HEK293 (cell line): ENCODE results near the gene ITGAX.

Source experiments
- CTCF ChIA-PET: fragments of 350-600 bp; formaldehyde crosslinking; extraction: SDS; loops from one replicate; lab custom pipeline; 2021; ENCODE audit warnings: antibody characterized with exemption; lab: Yijun Ruan, JAX
- POLR2A ChIA-PET: fragments of 300-600 bp; formaldehyde crosslinking; extraction: SDS; loops from one replicate; lab custom pipeline; 2020; ENCODE audit warnings: antibody characterized with exemption, inconsistent platforms; lab: Yijun Ruan, JAX
- H3K27ac ChIP-seq: fragments of 200-500 bp; sonication (Bioruptor generic); 2 replicates; pipeline ENCODE4 v1.5.1; 2014; ENCODE audit warnings: low read depth, low read length, control low read depth, inconsistent platforms; ENCODE audit errors: extremely low read depth
- H3K36me3 ChIP-seq, 2 experiments: fragments of 200-500 bp in 1 of 2; sonication (Bioruptor generic) in 1 of 2; 1 replicate in 1 of 2; 2 replicates in 1 of 2; pipeline ENCODE4 v1.5.1; 2014 to 2017; ENCODE audit warnings: inconsistent platforms in 2 of 2, low read length in 2 of 2; ENCODE audit not compliant: control insufficient read depth in 2 of 2, insufficient read depth in 1 of 2
- H3K4me1 ChIP-seq: fragments of 200-500 bp; sonication (Bioruptor generic); 2 replicates; pipeline ENCODE4 v1.5.1; 2014; ENCODE audit warnings: mild to moderate bottlenecking, low read length, inconsistent platforms; ENCODE audit not compliant: control insufficient read depth, insufficient read depth
- H3K4me3 ChIP-seq: 2 replicates; pipeline ENCODE4 v1.5.1; 2011; ENCODE audit warnings: low read depth, mild to moderate bottlenecking, control low read depth, low read length, moderate library complexity
- H3K9me3 ChIP-seq: fragments of 200-500 bp; sonication (Bioruptor generic); 2 replicates; pipeline ENCODE4 v1.5.1; 2014; ENCODE audit warnings: low read depth, low read length, inconsistent platforms; ENCODE audit not compliant: control insufficient read depth, insufficient read depth
- KLF1 ChIP-seq: fragments of 450-650 bp; formaldehyde crosslinking; IDR thresholded peaks from 2 replicates; pipeline ENCODE4 v1.5.1; 2016; ENCODE audit warnings: missing biosample characterization, missing genetic modification characterization
- KLF7 ChIP-seq: fragments of 450-650 bp; formaldehyde crosslinking; IDR thresholded peaks from 2 replicates; pipeline ENCODE4 v1.5.1; 2016; ENCODE audit warnings: missing biosample characterization, missing genetic modification characterization, borderline replicate concordance
- KLF9 ChIP-seq: fragments of 450-650 bp; formaldehyde crosslinking; IDR thresholded peaks from 2 replicates; pipeline ENCODE4 v1.5.1; 2016; ENCODE audit warnings: missing biosample characterization, missing genetic modification characterization, low read depth
- MYNN ChIP-seq: fragments of 450-650 bp; formaldehyde crosslinking; IDR thresholded peaks from 2 replicates; pipeline ENCODE4 v1.5.1; 2016; ENCODE audit warnings: missing biosample characterization, missing genetic modification characterization, borderline replicate concordance
- SP7 ChIP-seq: fragments of 450-650 bp; formaldehyde crosslinking; IDR thresholded peaks from 2 replicates; pipeline ENCODE4 v1.5.1; 2016; ENCODE audit warnings: missing biosample characterization, missing genetic modification characterization
- ZBTB11 ChIP-seq: fragments of 450-650 bp; formaldehyde crosslinking; conservative IDR thresholded peaks from 2 replicates; pipeline ENCODE4 v1.5.1; 2016; ENCODE audit warnings: low read depth, missing biosample characterization, missing genetic modification characterization
- ZBTB17 ChIP-seq: fragments of 450-650 bp; formaldehyde crosslinking; IDR thresholded peaks from 2 replicates; pipeline ENCODE4 v1.5.1; 2016; ENCODE audit warnings: missing biosample characterization, missing genetic modification characterization
- ZBTB8A ChIP-seq: fragments of 450-650 bp; formaldehyde crosslinking; IDR thresholded peaks from 2 replicates; pipeline ENCODE4 v1.5.1; 2016; ENCODE audit warnings: missing biosample characterization, missing genetic modification characterization
- ZEB2 ChIP-seq: fragments of 450-650 bp; formaldehyde crosslinking; IDR thresholded peaks from 2 replicates; pipeline ENCODE4 v1.5.1; 2016; ENCODE audit warnings: missing biosample characterization, missing genetic modification characterization
- ZNF133 ChIP-seq: fragments of 450-650 bp; formaldehyde crosslinking; IDR thresholded peaks from 2 replicates; pipeline ENCODE4 v1.5.1; 2016; ENCODE audit warnings: missing biosample characterization, missing genetic modification characterization
- ZNF19 ChIP-seq: fragments of 450-650 bp; formaldehyde crosslinking; IDR thresholded peaks from 2 replicates; pipeline ENCODE4; 2016; ENCODE audit warnings: missing biosample characterization, missing genetic modification characterization, low read depth
- ZNF266 ChIP-seq: fragments of 450-650 bp; formaldehyde crosslinking; IDR thresholded peaks from 2 replicates; pipeline ENCODE4 v1.5.1; 2016; ENCODE audit warnings: missing biosample characterization, missing genetic modification characterization, low read depth
- ZNF302 ChIP-seq: fragments of 450-650 bp; formaldehyde crosslinking; IDR thresholded peaks from 2 replicates; pipeline ENCODE4 v1.5.1; 2016; ENCODE audit warnings: missing biosample characterization, missing genetic modification characterization, low read depth
- ZNF629 ChIP-seq: fragments of 450-650 bp; formaldehyde crosslinking; IDR thresholded peaks from 2 replicates; pipeline ENCODE4 v1.5.1; 2017; ENCODE audit warnings: missing biosample characterization, missing genetic modification characterization
- ZNF843 ChIP-seq: fragments of 450-650 bp; formaldehyde crosslinking; IDR thresholded peaks from 2 replicates; pipeline ENCODE4 v1.5.1; 2016; ENCODE audit warnings: missing biosample characterization, missing genetic modification characterization
- TF ChIP-seq, protein P1 (sequence below): fragments of 450-650 bp; formaldehyde crosslinking; IDR thresholded peaks from 2 replicates; pipeline ENCODE4 v1.5.1; 2016; ENCODE audit warnings: missing biosample characterization, missing genetic modification characterization, low read depth
- TF ChIP-seq, protein P2 (sequence below): fragments of 450-650 bp; formaldehyde crosslinking; IDR thresholded peaks from 2 replicates; pipeline ENCODE4 v1.5.1; 2016; ENCODE audit warnings: missing biosample characterization, missing genetic modification characterization, borderline replicate concordance

The ITGAX gene

GRCh38 chr16:31417916-31418315, 62.9 kb downstream of the ITGAX start (continued):
- no peak for TF ChIP-seq ZNF266 (tag by site-specific recombination)
- no peak for TF ChIP-seq ZBTB8A (tag by site-specific recombination)
- TF ChIP-seq ZNF629, result no peak
- TF ChIP-seq KLF1 (tag by site-specific recombination), result no peak
- TF ChIP-seq ZNF19 (tag by site-specific recombination), result no peak
- TF ChIP-seq ZBTB11, result no peak
- no peak for TF ChIP-seq ZEB2 (tag by site-specific recombination)

GRCh38 chr16:31420037-31420436, 65.1 kb downstream of the ITGAX start:
- Histone ChIP-seq H3K4me1 (no peaks in the 10 kb centered on the region), H3K9me3 (no peaks in the 10 kb centered on the region), H3K4me3 (no peak overlapping the region), H3K36me3 (no peaks in the 10 kb centered on the region), H3K27ac (no peak overlapping the region)
- ChIA-PET CTCF (no interaction called here), POLR2A (interaction anchor here (0.7 kb wide), 1 partner anchor 170 kb away, joined by 3 read pairs; no protein-coding TSS in a partner anchor)
- TF ChIP-seq KLF9 (tag by site-specific recombination), result no peak
- TF ChIP-seq, protein P1, sequence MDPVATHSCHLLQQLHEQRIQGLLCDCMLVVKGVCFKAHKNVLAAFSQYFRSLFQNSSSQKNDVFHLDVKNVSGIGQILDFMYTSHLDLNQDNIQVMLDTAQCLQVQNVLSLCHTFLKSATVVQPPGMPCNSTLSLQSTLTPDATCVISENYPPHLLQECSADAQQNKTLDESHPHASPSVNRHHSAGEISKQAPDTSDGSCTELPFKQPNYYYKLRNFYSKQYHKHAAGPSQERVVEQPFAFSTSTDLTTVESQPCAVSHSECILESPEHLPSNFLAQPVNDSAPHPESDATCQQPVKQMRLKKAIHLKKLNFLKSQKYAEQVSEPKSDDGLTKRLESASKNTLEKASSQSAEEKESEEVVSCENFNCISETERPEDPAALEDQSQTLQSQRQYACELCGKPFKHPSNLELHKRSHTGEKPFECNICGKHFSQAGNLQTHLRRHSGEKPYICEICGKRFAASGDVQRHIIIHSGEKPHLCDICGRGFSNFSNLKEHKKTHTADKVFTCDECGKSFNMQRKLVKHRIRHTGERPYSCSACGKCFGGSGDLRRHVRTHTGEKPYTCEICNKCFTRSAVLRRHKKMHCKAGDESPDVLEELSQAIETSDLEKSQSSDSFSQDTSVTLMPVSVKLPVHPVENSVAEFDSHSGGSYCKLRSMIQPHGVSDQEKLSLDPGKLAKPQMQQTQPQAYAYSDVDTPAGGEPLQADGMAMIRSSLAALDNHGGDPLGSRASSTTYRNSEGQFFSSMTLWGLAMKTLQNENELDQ (tag by site-specific recombination), result no peak
- no peak for TF ChIP-seq ZNF133
- TF ChIP-seq ZNF302 (tag by site-specific recombination), result no peak
- no peak for TF ChIP-seq KLF7
- no peak for TF ChIP-seq MYNN (tag by site-specific recombination)
- TF ChIP-seq SP7, result no peak
- TF ChIP-seq ZNF843, result no peak
- TF ChIP-seq, protein P2, sequence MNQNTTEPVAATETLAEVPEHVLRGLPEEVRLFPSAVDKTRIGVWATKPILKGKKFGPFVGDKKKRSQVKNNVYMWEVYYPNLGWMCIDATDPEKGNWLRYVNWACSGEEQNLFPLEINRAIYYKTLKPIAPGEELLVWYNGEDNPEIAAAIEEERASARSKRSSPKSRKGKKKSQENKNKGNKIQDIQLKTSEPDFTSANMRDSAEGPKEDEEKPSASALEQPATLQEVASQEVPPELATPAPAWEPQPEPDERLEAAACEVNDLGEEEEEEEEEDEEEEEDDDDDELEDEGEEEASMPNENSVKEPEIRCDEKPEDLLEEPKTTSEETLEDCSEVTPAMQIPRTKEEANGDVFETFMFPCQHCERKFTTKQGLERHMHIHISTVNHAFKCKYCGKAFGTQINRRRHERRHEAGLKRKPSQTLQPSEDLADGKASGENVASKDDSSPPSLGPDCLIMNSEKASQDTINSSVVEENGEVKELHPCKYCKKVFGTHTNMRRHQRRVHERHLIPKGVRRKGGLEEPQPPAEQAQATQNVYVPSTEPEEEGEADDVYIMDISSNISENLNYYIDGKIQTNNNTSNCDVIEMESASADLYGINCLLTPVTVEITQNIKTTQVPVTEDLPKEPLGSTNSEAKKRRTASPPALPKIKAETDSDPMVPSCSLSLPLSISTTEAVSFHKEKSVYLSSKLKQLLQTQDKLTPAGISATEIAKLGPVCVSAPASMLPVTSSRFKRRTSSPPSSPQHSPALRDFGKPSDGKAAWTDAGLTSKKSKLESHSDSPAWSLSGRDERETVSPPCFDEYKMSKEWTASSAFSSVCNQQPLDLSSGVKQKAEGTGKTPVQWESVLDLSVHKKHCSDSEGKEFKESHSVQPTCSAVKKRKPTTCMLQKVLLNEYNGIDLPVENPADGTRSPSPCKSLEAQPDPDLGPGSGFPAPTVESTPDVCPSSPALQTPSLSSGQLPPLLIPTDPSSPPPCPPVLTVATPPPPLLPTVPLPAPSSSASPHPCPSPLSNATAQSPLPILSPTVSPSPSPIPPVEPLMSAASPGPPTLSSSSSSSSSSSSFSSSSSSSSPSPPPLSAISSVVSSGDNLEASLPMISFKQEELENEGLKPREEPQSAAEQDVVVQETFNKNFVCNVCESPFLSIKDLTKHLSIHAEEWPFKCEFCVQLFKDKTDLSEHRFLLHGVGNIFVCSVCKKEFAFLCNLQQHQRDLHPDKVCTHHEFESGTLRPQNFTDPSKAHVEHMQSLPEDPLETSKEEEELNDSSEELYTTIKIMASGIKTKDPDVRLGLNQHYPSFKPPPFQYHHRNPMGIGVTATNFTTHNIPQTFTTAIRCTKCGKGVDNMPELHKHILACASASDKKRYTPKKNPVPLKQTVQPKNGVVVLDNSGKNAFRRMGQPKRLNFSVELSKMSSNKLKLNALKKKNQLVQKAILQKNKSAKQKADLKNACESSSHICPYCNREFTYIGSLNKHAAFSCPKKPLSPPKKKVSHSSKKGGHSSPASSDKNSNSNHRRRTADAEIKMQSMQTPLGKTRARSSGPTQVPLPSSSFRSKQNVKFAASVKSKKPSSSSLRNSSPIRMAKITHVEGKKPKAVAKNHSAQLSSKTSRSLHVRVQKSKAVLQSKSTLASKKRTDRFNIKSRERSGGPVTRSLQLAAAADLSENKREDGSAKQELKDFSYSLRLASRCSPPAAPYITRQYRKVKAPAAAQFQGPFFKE, result no peak
- TF ChIP-seq ZBTB17, result no peak
